ENCODE measurements around the gene FBXW11. TPM values are rescaled to one million over a fixed set of nuclear protein-coding genes. Genes with fewer than 3 reads are reported as not detected.

The FBXW11 gene
- total and polyA plus RNA-seq, 2 donors from 2014 or later, result 16.0 to 44.4 TPM

GRCh38 chr5:171813270-171813669 lies 193.2 kb downstream of the FBXW11 start:
- H3K4me3 ChIP-seq (ENCODE audit: low read length in 3 of 3), result no peak overlapping the region
- no peaks in the 10 kb centered on the region for H3K36me3 ChIP-seq (ENCODE audit: control insufficient read depth in 2 of 3, insufficient read depth in 3 of 3, low read length in 3 of 3)
- peaks cover 0 to 9% (median 3%) of the 10 kb centered on the region in 3 donors for H3K9me3 ChIP-seq (ENCODE audit: control insufficient read depth in 2 of 3, insufficient read depth in 1 of 3, low read length in 3 of 3)
- H3K9ac ChIP-seq (ENCODE audit: low read length in 3 of 3), result no peak overlapping the region
- no peak overlapping the region for H3K27ac ChIP-seq (ENCODE audit: low read depth in 2 of 2, low read length in 2 of 2)
- intact Hi-C loops (cut with DNase I), result no loop called here
- no peak for TF ChIP-seq CTCF (IDR thresholded peaks at IDR 0.05; ENCODE audit: borderline replicate concordance, extremely low read depth, insufficient read depth)
- DNase-seq (no peak), FAIRE-seq (no peak)
- no peaks in the 10 kb centered on the region for H3K4me1 ChIP-seq (ENCODE audit: control insufficient read depth in 2 of 3, insufficient read depth in 2 of 3, low read depth in 1 of 3, low read length in 3 of 3)
- H3K27me3 ChIP-seq (ENCODE audit: control insufficient read depth, insufficient read depth, low read length), result no peaks in the 10 kb centered on the region

Other genes starting within 250 kb of the FBXW11 start
- gene SMIM23, start 220.8 kb downstream of the FBXW11 start, total RNA-seq, result not detected
- not detected for gene SMIM23, start 220.8 kb downstream of the FBXW11 start, polyA plus RNA-seq (ENCODE audit: insufficient read depth, low read depth, low replicate concordance)
- gene STK10, start 181.6 kb upstream of the FBXW11 start, total RNA-seq, result 42.8 TPM
- 7.2 TPM for gene STK10, start 181.6 kb upstream of the FBXW11 start, polyA plus RNA-seq (ENCODE audit: insufficient read depth, low read depth, low replicate concordance)
- not detected for gene EFCAB9, start 187.5 kb upstream of the FBXW11 start, total RNA-seq
- not detected for gene EFCAB9, start 187.5 kb upstream of the FBXW11 start, polyA plus RNA-seq (ENCODE audit: insufficient read depth, low read depth, low replicate concordance)